HG03432 (cell line): Measurements from ENCODE around the gene MAP3K13.

Experiments used
- ATAC-seq: cut with Tn5 transposase; IDR thresholded peaks from one replicate; pipeline ENCODE4 v1.9.1; 2021; ENCODE audit warnings: mild to moderate bottlenecking, moderate library complexity; ENCODE audit not compliant: unreplicated experiment

The MAP3K13 gene

GRCh38 chr3:185362850-185363661 lies at the start of gene MAP3K13:
Gene MAP3K13, plus strand, starts transcription at chr3:185363136. Its CDS starts 65,446 bp downstream, at chr3:185428582.
- peak; percentile 98 for ATAC-seq

DNA sequence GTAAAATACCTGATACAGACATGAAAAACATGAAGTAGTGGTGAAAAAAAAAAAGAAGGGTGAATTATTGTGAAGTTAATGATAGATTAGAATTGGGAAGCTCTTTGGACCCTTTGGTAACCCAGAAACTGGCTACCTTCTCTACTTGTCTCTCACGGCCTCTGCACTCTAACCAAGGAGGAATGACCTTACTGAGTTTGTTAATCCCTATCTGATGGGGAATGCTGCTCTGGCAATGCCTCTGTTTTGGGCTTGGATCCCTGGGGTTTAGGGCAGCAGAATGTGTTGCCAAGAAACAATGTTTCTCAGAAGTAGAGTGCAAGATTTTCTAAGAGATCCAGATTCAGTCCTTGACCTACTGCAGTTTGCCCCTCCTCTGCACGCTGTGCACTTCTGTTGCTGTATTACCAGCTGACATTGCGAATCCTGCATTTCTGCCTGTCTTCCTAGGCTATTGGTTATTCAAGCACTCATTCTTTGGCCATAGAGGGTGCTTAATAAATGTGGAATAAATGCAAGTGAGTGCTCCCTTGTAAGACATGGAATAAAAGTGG lies 49.2 kb upstream of the MAP3K13 start:
- ATAC-seq = no peak

DNA sequence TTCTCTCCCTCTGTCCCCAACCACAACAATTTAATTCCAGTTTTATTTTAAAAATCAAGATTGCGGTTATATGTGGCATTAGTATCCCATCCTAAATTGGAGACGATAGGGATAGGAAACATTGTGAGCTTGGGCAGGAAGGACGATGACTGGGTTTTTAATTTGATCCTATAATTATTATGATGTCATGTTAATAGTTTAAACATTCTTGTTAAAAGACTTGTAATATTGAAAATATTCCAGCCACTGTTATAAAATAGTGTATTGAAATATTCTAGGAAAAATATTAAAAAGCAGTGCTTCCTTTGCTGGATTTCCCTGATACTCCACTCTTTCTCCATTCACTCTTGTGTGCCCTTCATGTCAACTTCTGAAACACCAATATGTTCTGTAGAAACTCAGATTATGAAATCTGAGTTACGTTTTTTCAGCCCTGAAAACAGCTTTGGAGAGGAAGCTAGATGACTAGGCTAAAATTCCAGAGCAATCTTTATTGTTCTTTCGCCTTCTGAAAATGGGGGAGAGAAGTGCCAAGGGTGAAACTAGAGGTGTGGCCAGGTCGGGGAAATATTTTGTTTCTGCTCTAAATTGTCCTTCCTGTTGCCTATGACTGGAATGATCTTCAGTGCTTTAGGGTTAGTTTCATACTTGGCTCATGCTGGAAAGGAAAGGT lies 46.1 kb upstream of the MAP3K13 start:
- no peak for ATAC-seq

- ATAC-seq = no peak
Measured at GRCh38 chr3:185317674-185318073, 45.3 kb upstream of the MAP3K13 start.

GRCh38 chr3:185318141-185318540 lies 44.8 kb upstream of the MAP3K13 start:
- no peak for ATAC-seq

DNA sequence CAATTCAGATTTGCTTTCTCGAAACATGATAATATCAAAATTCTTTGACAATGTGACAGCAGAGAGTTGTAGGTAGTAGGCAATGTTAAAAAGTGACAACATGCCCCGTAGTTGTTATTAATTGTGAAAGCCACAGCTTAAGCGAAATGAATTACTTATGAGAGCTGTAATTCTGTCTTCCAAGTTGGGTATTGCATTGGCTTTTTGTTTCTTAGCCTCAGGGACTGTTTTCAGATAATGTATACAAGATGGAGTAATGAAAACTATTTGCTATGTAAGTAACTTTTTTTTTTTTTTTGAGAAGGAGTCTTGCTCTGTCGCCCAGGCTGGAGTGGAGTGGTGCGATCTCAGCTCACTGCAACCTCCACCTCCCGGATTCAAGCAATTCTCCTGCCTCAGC lies 43.1 kb upstream of the MAP3K13 start:
- ATAC-seq = no peak

DNA sequence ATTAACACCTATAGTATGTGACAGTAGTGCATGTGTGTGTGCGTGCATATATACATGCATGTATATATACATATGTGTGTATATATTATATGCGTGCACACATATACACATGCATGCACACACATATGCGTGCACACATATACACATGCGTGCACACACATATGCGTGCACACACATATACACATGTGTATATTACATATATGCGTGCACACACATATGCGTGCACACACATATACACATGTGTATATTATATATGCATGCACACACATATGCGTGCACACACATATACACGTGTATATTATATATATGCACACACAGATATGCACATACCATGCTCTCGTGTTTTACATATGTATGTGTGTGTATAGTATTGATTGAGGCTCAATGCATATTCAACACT lies 42.0 kb upstream of the MAP3K13 start:
- ATAC-seq = no peak

- no peak for ATAC-seq
Measured at GRCh38 chr3:185322101-185322719, 40.7 kb upstream of the MAP3K13 start.

DNA sequence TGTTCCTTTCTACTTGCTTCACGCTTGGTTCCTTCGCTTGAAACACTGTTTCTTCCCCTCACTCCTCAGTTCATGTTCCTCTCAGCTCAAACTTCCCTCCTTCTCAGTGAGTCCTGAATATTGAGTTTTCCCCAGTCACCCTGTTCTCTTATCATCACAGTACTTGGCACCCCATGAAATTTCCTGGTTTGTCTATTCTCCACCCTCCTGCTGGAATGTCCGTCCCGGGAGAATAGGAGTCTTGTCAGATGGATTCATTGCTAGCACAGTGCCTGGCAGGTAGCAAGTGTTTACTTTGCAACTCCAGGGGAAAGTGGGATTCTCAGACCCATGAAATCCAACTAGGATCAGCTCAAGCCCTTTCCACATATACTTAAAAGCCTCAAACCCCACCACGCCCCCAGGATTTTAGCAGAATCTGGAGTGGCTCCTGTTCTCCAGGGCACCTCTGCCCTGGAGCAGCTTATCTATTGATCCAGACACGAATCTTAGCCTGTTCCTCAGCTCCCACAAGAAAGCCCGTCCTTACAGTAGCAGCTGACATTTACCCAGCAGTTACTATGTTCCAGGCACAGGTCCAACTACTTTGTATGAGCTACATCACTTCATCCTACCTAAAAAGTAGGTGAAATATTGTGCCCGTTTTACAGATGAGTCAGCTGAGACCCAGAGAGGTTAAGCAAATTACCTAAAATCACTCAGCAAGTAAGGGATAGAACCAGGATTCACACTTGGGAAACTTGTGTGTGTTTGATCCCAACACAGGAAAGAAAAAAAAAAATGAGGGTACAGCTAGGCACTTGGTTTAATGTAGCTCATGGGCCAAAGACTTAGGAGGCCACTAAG lies 36.8 kb upstream of the MAP3K13 start:
- ATAC-seq = no peak

DNA sequence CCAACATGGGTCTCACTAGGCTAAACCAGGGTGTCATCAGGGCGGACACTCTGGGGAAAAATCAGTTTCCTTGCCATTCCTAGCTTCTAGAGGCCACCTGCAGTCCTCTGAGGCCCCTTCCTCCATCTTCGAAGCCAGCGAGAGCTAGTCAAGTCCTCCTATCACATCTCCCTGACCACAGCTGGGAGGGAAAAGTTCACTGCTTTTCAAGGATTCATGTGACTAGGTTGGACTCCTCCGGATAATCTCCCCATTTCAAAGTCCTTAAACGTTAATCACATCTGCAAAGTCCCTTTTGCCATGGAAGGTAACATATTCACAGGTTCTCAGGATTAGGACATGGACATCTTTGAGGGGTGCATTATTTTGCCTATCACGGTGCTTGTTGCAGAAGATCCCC lies 35.9 kb upstream of the MAP3K13 start:
- ATAC-seq = no peak

DNA sequence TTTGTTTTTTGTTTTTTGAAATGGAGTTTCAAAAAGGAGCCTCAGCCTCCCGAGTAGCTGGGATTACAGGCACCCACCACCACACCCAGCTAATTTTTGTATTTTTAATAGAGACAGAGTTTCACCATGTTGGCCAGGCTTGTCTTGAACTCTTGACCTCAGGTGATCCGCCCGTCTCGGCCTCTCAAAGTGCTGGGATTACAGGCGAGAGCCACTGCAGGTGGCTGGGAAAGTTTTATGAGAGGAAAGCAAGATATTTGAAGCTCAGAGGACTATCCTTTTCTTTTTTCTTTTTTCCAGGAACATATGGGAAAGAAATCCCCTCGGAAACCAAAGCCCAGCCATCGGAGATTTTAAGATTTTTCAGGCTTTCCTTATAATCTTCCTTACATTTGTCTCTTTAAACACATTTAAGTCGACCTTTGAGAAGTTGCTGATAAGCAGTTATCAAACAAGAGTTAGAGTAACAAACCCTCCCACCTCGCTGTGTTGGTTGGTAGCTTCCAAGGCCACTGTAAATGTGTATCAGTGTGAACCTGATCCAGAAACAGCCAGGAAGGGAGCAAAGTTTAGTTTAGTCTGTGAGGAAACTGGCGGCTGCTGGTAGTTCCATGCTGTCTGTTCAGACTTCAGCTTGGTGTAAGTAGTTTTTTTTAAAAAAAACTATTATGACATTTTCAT lies 34.5 kb upstream of the MAP3K13 start:
- ATAC-seq = no peak

GRCh38 chr3:185330238-185330637 lies 32.7 kb upstream of the MAP3K13 start:
- ATAC-seq = no peak

- no peak for ATAC-seq
Measured at GRCh38 chr3:185330644-185331043, 32.3 kb upstream of the MAP3K13 start.

- peak; percentile 98 for ATAC-seq
Measured at GRCh38 chr3:185332026-185332735, 30.8 kb upstream of the MAP3K13 start.

DNA sequence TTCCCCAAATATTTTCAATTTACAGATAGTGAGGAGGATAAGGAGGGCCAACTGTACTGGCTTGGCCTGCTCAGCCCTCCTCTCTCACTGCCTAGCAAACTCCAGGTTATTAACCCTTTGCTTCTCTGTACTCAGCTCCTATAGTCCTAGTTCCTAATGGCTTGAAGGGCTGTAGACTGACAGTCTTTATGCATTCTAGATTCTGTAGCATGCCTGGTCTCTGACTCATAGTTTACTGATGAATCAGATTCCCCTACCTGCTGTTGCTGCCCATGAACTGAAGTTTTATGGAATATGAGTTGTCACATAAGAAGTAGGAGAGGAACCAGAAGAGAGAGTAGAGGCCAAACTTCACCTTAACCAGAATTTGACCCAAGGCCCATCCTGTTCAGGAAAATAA lies 27.1 kb upstream of the MAP3K13 start:
- no peak for ATAC-seq

DNA sequence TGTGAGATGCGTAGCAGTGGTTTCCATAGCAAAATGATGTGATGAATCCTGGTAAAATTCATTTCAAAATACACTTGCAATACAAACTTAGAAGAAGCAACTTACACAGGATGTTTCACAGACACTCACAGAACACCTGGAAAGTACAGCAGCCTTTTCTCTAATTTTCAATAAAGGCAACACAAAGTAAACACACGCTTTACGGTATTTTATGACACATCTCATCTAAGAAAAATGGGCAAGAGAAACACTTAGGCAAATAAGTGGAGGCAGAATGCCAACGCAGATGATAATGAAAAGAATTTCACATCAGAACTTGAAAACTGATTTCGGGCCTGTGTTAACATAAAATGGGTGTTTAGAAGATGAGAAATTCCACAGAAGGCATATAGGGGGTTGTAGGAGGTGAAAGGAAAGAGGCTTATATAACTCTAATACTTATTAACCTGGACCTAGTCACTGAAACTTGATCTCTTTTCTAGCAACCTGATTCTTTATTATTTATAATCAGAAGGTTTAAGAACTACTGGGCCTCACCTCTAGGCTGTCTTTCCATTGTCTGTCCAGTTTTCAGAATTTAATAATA lies 25.6 kb upstream of the MAP3K13 start:
- ATAC-seq = no peak

DNA sequence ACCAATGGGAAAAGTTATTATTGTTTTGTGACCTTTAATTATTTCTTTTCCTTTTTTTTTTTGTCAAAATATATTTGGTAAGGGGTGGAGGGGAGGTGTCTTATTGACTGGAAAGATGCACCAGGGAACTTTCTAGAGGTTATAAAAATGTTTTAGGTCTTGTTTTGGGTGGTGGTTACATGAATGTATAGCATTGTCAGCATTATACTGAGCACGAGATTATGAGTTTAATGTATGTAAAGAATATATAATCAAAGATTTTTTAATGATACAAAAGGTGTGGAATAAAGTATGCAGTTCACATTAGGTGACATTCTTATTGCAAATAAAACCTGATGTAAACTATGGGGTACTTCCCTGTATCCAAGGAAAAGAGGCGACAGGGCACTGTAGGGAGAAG lies 23.0 kb upstream of the MAP3K13 start:
- ATAC-seq = no peak

- no peak for ATAC-seq
Measured at GRCh38 chr3:185340751-185341150, 22.2 kb upstream of the MAP3K13 start.
